RWPE1 (cell line): ENCODE data around the gene MRPL36.

Experiments
- CTCF ChIA-PET: fragments of 350-600 bp; sonication (Branson Sonifier 250); formaldehyde crosslinking; extraction: SDS; loops from one replicate; lab custom pipeline; 2021; lab: Yijun Ruan, JAX
- POLR2A ChIA-PET: fragments of 400-600 bp; formaldehyde crosslinking; extraction: SDS; loops from one replicate; lab custom pipeline; 2020; ENCODE audit warnings: antibody characterized with exemption; ENCODE audit not compliant: low non-redundant PET; lab: Yijun Ruan, JAX
- DNase-seq: peaks from one replicate; pipeline ENCODE4 v3.0.0; 2012; ENCODE audit warnings: low spot score
- H3K27ac ChIP-seq: fragments of 450-650 bp; 2 replicates; pipeline ENCODE4 v1.5.1; 2017
- CTCF ChIP-seq: fragments of 450-650 bp; conservative IDR thresholded peaks from 2 replicates; pipeline ENCODE4 v1.5.1; 2017; ENCODE audit warnings: low read depth, mild to moderate bottlenecking

The MRPL36 gene

GRCh38 chr5:1815071-1815786 lies 15.6 kb upstream of the MRPL36 start:
- ChIA-PET CTCF (no interaction called here), POLR2A (no interaction called here)
- DNase-seq = no peak

GRCh38 chr5:1814183-1815020 lies 14.8 kb upstream of the MRPL36 start:
- POLR2A ChIA-PET = no interaction called here

More at GRCh38 chr5:1815071-1815786, 15.6 kb upstream of the MRPL36 start:
- no peak overlapping the region for H3K27ac ChIP-seq
- TF ChIP-seq CTCF = no peak

GRCh38 chr5:1810581-1811101 lies 11.0 kb upstream of the MRPL36 start:
- TF ChIP-seq CTCF = no peak
- POLR2A ChIA-PET = no interaction called here
- CTCF ChIA-PET = interaction anchor here (0.6 to 1.0 kb wide), 2 partner anchors 9 to 15 kb away, joined by 5 read pairs; no protein-coding TSS in a partner anchor

More at GRCh38 chr5:1814183-1815020, 14.8 kb upstream of the MRPL36 start:
- no peak for DNase-seq
- CTCF ChIA-PET = interaction anchor here (0.6 kb wide), 1 partner anchor 29 kb away, joined by 3 read pairs; no protein-coding TSS in a partner anchor
- TF ChIP-seq CTCF = no peak
- no peak overlapping the region for H3K27ac ChIP-seq

GRCh38 chr5:1809416-1810035 lies 9.9 kb upstream of the MRPL36 start:
- no peak for TF ChIP-seq CTCF
- CTCF ChIA-PET = no interaction called here
- POLR2A ChIA-PET = no interaction called here
- H3K27ac ChIP-seq = peak overlapping the region; percentile 28
- DNase-seq = no peak

More at GRCh38 chr5:1810581-1811101, 11.0 kb upstream of the MRPL36 start:
- no peak for DNase-seq
- H3K27ac ChIP-seq = peak overlapping the region; percentile 28; the same call in 1 of the 2 replicates

GRCh38 chr5:1808439-1808838 lies 8.8 kb upstream of the MRPL36 start:
- peak; percentile 88 for DNase-seq
- ChIA-PET POLR2A (no interaction called here), CTCF (interaction anchor here (0.7 kb wide), 1 partner anchor 77 kb away, joined by 4 read pairs; no protein-coding TSS in a partner anchor)
- H3K27ac ChIP-seq = peak overlapping the region; percentile 72
- TF ChIP-seq CTCF = no peak
